Measurements from ENCODE around the gene CAB39L. TPM values are rescaled to one million over a fixed set of nuclear protein-coding genes. Genes with fewer than 3 reads are reported as not detected.

CAB39L gene
- 1 to 10 TPM; 2.7 to 6.8 (median 5.4) TPM for polyA plus RNA-seq (ENCODE audit: low read depth in 6 of 6)

GRCh38 chr13:49443704-49444523 is at the start of gene CAB39L, which contains the start of gene SETDB2:
CAB39L (minus strand) TSS chr13:49444064; CDS start chr13:49382910, 61,154 bp downstream.
SETDB2 (plus strand) TSS chr13:49444274; CDS start chr13:49451894, 7,620 bp downstream.
- Mint-ChIP-seq H3K4me3 (peak within 1 kb of the TSS; percentile 85 to 99 (median 96)), H3K27ac (peak within 1 kb of the TSS; percentile 97 to 100 (median 99)), H3K36me3 (peaks cover 0 to 8% of the 10 kb centered on the region in 2 donors), H3K9me3 (peaks cover 0 to 4% (median 0%) of the 10 kb centered on the region in 7 donors), H3K4me1 (peaks cover 36 to 65% (median 46%) of the 10 kb centered on the region in 3 donors), H3K27me3 (no peaks in the 10 kb centered on the region)
- ATAC-seq (ENCODE audit: low read depth in 2 of 2) = peak; percentile 82 to 83
- DNase-seq = peak; percentile 100

- ATAC-seq (ENCODE audit: low read depth in 2 of 2) (no peak), DNase-seq (no peak)
- H3K4me1 Mint-ChIP-seq = no peaks in the 10 kb centered on the region
- no peaks in the 10 kb centered on the region for H3K27me3 Mint-ChIP-seq
- no peak overlapping the region for H3K27ac Mint-ChIP-seq
- peaks cover 10 to 20% of the 10 kb centered on the region in 2 donors for H3K36me3 Mint-ChIP-seq
- no peaks in the 10 kb centered on the region for H3K9me3 Mint-ChIP-seq
- H3K4me3 Mint-ChIP-seq = no peak overlapping the region
Observed at GRCh38 chr13:49488563-49488962, 44.7 kb upstream of the CAB39L start.

GRCh38 chr13:49481788-49482187 is 37.9 kb upstream of the CAB39L start:
- Mint-ChIP-seq H3K36me3 (peaks cover 5 to 13% of the 10 kb centered on the region in 2 donors), H3K9me3 (no peaks in the 10 kb centered on the region), H3K27ac (no peak overlapping the region), H3K4me3 (no peak overlapping the region), H3K27me3 (no peaks in the 10 kb centered on the region), H3K4me1 (no peaks in the 10 kb centered on the region)
- DNase-seq (no peak), ATAC-seq (ENCODE audit: low read depth in 2 of 2) (no peak)

GRCh38 chr13:49476529-49476928 is 32.7 kb upstream of the CAB39L start:
- peaks cover 0 to 2% (median 0%) of the 10 kb centered on the region in 3 donors for H3K4me1 Mint-ChIP-seq
- H3K9me3 Mint-ChIP-seq = no peaks in the 10 kb centered on the region
- DNase-seq = no peak
- H3K27me3 Mint-ChIP-seq = no peaks in the 10 kb centered on the region
- no peak for ATAC-seq (ENCODE audit: low read depth in 2 of 2)
- H3K27ac Mint-ChIP-seq = no peak overlapping the region
- peaks cover 8 to 11% of the 10 kb centered on the region in 2 donors for H3K36me3 Mint-ChIP-seq
- no peak overlapping the region for H3K4me3 Mint-ChIP-seq

- H3K27me3 Mint-ChIP-seq = no peaks in the 10 kb centered on the region
- ATAC-seq (ENCODE audit: low read depth in 2 of 2) = no peak
- no peak for DNase-seq
- no peak overlapping the region for H3K4me3 Mint-ChIP-seq
- H3K9me3 Mint-ChIP-seq = no peaks in the 10 kb centered on the region
- H3K36me3 Mint-ChIP-seq = peaks cover 8 to 24% of the 10 kb centered on the region in 2 donors
- H3K27ac Mint-ChIP-seq = peak overlapping the region in 3 of 6 donors; percentile 11 to 91 (median 80)
- H3K4me1 Mint-ChIP-seq = peaks cover 0 to 2% (median 0%) of the 10 kb centered on the region in 3 donors
Observed at GRCh38 chr13:49472186-49472585, 28.3 kb upstream of the CAB39L start.

GRCh38 chr13:49466292-49466838 is 22.5 kb upstream of the CAB39L start:
- peaks cover 0 to 20% (median 14%) of the 10 kb centered on the region in 7 donors for H3K9me3 Mint-ChIP-seq
- H3K36me3 Mint-ChIP-seq = peaks cover 22 to 45% of the 10 kb centered on the region in 2 donors
- no peaks in the 10 kb centered on the region for H3K27me3 Mint-ChIP-seq
- H3K27ac Mint-ChIP-seq = peak overlapping the region in 1 of 6 donors; percentile 18
- H3K4me3 Mint-ChIP-seq = no peak overlapping the region
- no peak for DNase-seq
- H3K4me1 Mint-ChIP-seq = no peaks in the 10 kb centered on the region
- no peak for ATAC-seq (ENCODE audit: low read depth in 2 of 2)

GRCh38 chr13:49464621-49465325 is 20.9 kb upstream of the CAB39L start:
- peaks cover 22 to 51% of the 10 kb centered on the region in 2 donors for H3K36me3 Mint-ChIP-seq

GRCh38 chr13:49464085-49464484 is 20.2 kb upstream of the CAB39L start:
- peaks cover 0 to 21% (median 14%) of the 10 kb centered on the region in 7 donors for H3K9me3 Mint-ChIP-seq

More at GRCh38 chr13:49464621-49465325, 20.9 kb upstream of the CAB39L start:
- ATAC-seq (ENCODE audit: low read depth in 2 of 2) (no peak), DNase-seq (no peak)
- Mint-ChIP-seq H3K4me3 (no peak overlapping the region), H3K27me3 (no peaks in the 10 kb centered on the region), H3K4me1 (no peaks in the 10 kb centered on the region), H3K27ac (peak overlapping the region in 2 of 6 donors; percentile 62 to 76), H3K9me3 (peaks cover 0 to 21% (median 14%) of the 10 kb centered on the region in 7 donors)

GRCh38 chr13:49459580-49459979 is 15.7 kb upstream of the CAB39L start:
- no peak overlapping the region for H3K27ac Mint-ChIP-seq
- peaks cover 28 to 50% of the 10 kb centered on the region in 2 donors for H3K36me3 Mint-ChIP-seq
- ATAC-seq (ENCODE audit: low read depth in 2 of 2) (no peak), DNase-seq (no peak)
- H3K4me1 Mint-ChIP-seq = peaks cover 6 to 10% (median 10%) of the 10 kb centered on the region in 3 donors
- H3K4me3 Mint-ChIP-seq = no peak overlapping the region
- H3K27me3 Mint-ChIP-seq = no peaks in the 10 kb centered on the region
- H3K9me3 Mint-ChIP-seq = peaks cover 0 to 21% (median 14%) of the 10 kb centered on the region in 7 donors

More at GRCh38 chr13:49464085-49464484, 20.2 kb upstream of the CAB39L start:
- Mint-ChIP-seq H3K4me1 (no peaks in the 10 kb centered on the region), H3K4me3 (peak overlapping the region in 1 of 8 donors; percentile 35), H3K36me3 (peaks cover 22 to 48% of the 10 kb centered on the region in 2 donors), H3K27me3 (no peaks in the 10 kb centered on the region), H3K27ac (peak overlapping the region in 1 of 6 donors; percentile 59)
- ATAC-seq (ENCODE audit: low read depth in 2 of 2) (no peak), DNase-seq (no peak)

- no peak for DNase-seq
- Mint-ChIP-seq H3K27me3 (no peaks in the 10 kb centered on the region), H3K27ac (no peak overlapping the region), H3K36me3 (peaks cover 16 to 35% of the 10 kb centered on the region in 2 donors), H3K4me3 (no peak overlapping the region), H3K9me3 (peaks cover 0 to 3% (median under 1%) of the 10 kb centered on the region in 7 donors), H3K4me1 (peaks cover 13 to 21% (median 18%) of the 10 kb centered on the region in 3 donors)
- ATAC-seq (ENCODE audit: low read depth in 2 of 2) = no peak
Observed at GRCh38 chr13:49457221-49457620, 13.4 kb upstream of the CAB39L start.

- Mint-ChIP-seq H3K9me3 (no peaks in the 10 kb centered on the region), H3K4me3 (no peak overlapping the region), H3K4me1 (peaks cover 13 to 21% (median 18%) of the 10 kb centered on the region in 3 donors), H3K27ac (no peak overlapping the region), H3K36me3 (peaks cover 16 to 25% of the 10 kb centered on the region in 2 donors), H3K27me3 (no peaks in the 10 kb centered on the region)
- ATAC-seq (ENCODE audit: low read depth in 2 of 2) = no peak
- no peak for DNase-seq
Observed at GRCh38 chr13:49456156-49456555, 12.3 kb upstream of the CAB39L start.

- Mint-ChIP-seq H3K4me1 (peaks cover 18 to 26% (median 24%) of the 10 kb centered on the region in 3 donors), H3K27me3 (no peaks in the 10 kb centered on the region), H3K27ac (peak overlapping the region in 2 of 6 donors; percentile 16 to 77), H3K36me3 (peaks cover 15 to 18% of the 10 kb centered on the region in 2 donors), H3K9me3 (no peaks in the 10 kb centered on the region), H3K4me3 (no peak overlapping the region)
- ATAC-seq (ENCODE audit: low read depth in 2 of 2) (peak in 1 of 2 donors; percentile 43), DNase-seq (no peak)
Observed at GRCh38 chr13:49455007-49455398, 11.1 kb upstream of the CAB39L start.

Measured in naive B cell (primary cell).